ENCODE measurements around the gene RIPOR2. TPM values are rescaled to one million over a fixed set of nuclear protein-coding genes. Genes with fewer than 3 reads are reported as not detected.

Gene RIPOR2
- total RNA-seq, 1 donor from 2014 or later = 38.0 TPM

GRCh38 chr6:24824142-24824938 is 111.4 kb downstream of the RIPOR2 start:
- Histone ChIP-seq H3K27me3 (ENCODE audit: low read depth) (no peaks in the 10 kb centered on the region), H3K4me3 (no peak overlapping the region), H3K27ac (no peak overlapping the region), H3K9me3 (no peaks in the 10 kb centered on the region), H3K4me1 (no peaks in the 10 kb centered on the region), H3K36me3 (peaks cover 20% of the 10 kb centered on the region)
- no peak for TF ChIP-seq CTCF (IDR thresholded peaks at IDR 0.05)
- no peak for DNase-seq
- intact Hi-C loops (cut with DNase I) = no loop called here
- ATAC-seq = no peak

GRCh38 chr6:24823185-24823584 is 112.6 kb downstream of the RIPOR2 start:
- Histone ChIP-seq H3K9me3 (no peaks in the 10 kb centered on the region), H3K36me3 (peaks cover 22% of the 10 kb centered on the region), H3K4me1 (no peaks in the 10 kb centered on the region), H3K4me3 (no peak overlapping the region), H3K27me3 (ENCODE audit: low read depth) (no peaks in the 10 kb centered on the region), H3K27ac (no peak overlapping the region)
- intact Hi-C loops (cut with DNase I) = no loop called here
- DNase-seq = no peak
- TF ChIP-seq CTCF (IDR thresholded peaks at IDR 0.05) = no peak
- ATAC-seq = no peak

- Histone ChIP-seq H3K27ac (no peak overlapping the region), H3K4me3 (no peak overlapping the region), H3K27me3 (ENCODE audit: low read depth) (no peaks in the 10 kb centered on the region), H3K9me3 (no peaks in the 10 kb centered on the region), H3K4me1 (no peaks in the 10 kb centered on the region), H3K36me3 (peaks cover 20% of the 10 kb centered on the region)
- intact Hi-C loops (cut with DNase I) = no loop called here
- no peak for ATAC-seq
- DNase-seq = no peak
- TF ChIP-seq CTCF (IDR thresholded peaks at IDR 0.05) = no peak
These were observed 113.1 kb downstream of the RIPOR2 start for GRCh38 chr6:24822696-24823095.

- ATAC-seq (no peak), DNase-seq (no peak)
- Histone ChIP-seq H3K36me3 (peaks cover 13% of the 10 kb centered on the region), H3K27me3 (ENCODE audit: low read depth) (no peaks in the 10 kb centered on the region), H3K9me3 (no peaks in the 10 kb centered on the region), H3K4me3 (no peak overlapping the region), H3K27ac (no peak overlapping the region), H3K4me1 (no peaks in the 10 kb centered on the region)
- TF ChIP-seq CTCF (IDR thresholded peaks at IDR 0.05) = no peak
- intact Hi-C loops (cut with DNase I) = no loop called here
These were observed 113.8 kb downstream of the RIPOR2 start for GRCh38 chr6:24821860-24822444.

- no peaks in the 10 kb centered on the region for H3K9me3 ChIP-seq
- no peak overlapping the region for H3K27ac ChIP-seq
- H3K36me3 ChIP-seq = peaks cover 8% of the 10 kb centered on the region
- H3K4me1 ChIP-seq = no peaks in the 10 kb centered on the region
- intact Hi-C loops (cut with DNase I) = no loop called here
- DNase-seq (no peak), ATAC-seq (no peak)
- no peaks in the 10 kb centered on the region for H3K27me3 ChIP-seq (ENCODE audit: low read depth)
- no peak for TF ChIP-seq CTCF (IDR thresholded peaks at IDR 0.05)
- H3K4me3 ChIP-seq = no peak overlapping the region
These were observed 117.4 kb downstream of the RIPOR2 start for GRCh38 chr6:24818346-24818745.

Data from lower lobe of right lung (tissue), 2 donors.